AG08395 (cell line): ENCODE results near the gene ARHGAP31.
"Not testable (repeated sequence)": the region's sequence is repeated elsewhere in the genome, so short reads cannot be mapped to it uniquely, and the experiment has no call there.

Experiments
- DNase-seq: peaks from one replicate; pipeline ENCODE4 v3.0.0; 2012; ENCODE audit warnings: mixed read lengths, low spot score

Gene ARHGAP31

GRCh38 chr3:119352034-119352609 lies 57.9 kb downstream of the ARHGAP31 start:
- DNase-seq, result no peak

- DNase-seq, result peak; percentile 56
These were observed 58.8 kb downstream of the ARHGAP31 start for GRCh38 chr3:119352863-119353527.

- not testable (repeated sequence) for DNase-seq
These were observed 61.4 kb downstream of the ARHGAP31 start for GRCh38 chr3:119355608-119356007.

GRCh38 chr3:119356646-119357045 lies 62.5 kb downstream of the ARHGAP31 start:
- DNase-seq, result no peak

GRCh38 chr3:119357190-119357589 lies 63.0 kb downstream of the ARHGAP31 start:
- DNase-seq, result no peak

- DNase-seq, result no peak
These were observed 65.5 kb downstream of the ARHGAP31 start for GRCh38 chr3:119359476-119360326.

GRCh38 chr3:119360736-119361462 lies 66.7 kb downstream of the ARHGAP31 start:
- no peak for DNase-seq

- no peak for DNase-seq
These were observed 67.8 kb downstream of the ARHGAP31 start for GRCh38 chr3:119362010-119362409.

GRCh38 chr3:119362940-119363725 lies 69.0 kb downstream of the ARHGAP31 start:
- no peak for DNase-seq

- no peak for DNase-seq
These were observed 70.2 kb downstream of the ARHGAP31 start for GRCh38 chr3:119364401-119364800.

- DNase-seq, result no peak
These were observed 71.2 kb downstream of the ARHGAP31 start for GRCh38 chr3:119365418-119365817.

- DNase-seq, result no peak
These were observed 72.8 kb downstream of the ARHGAP31 start for GRCh38 chr3:119367000-119367399.

- DNase-seq, result no peak
These were observed 74.1 kb downstream of the ARHGAP31 start for GRCh38 chr3:119368298-119368697.

- DNase-seq, result not testable (repeated sequence)
These were observed 77.6 kb downstream of the ARHGAP31 start for GRCh38 chr3:119371786-119372185.

GRCh38 chr3:119375106-119375505 lies 80.9 kb downstream of the ARHGAP31 start:
- DNase-seq, result no peak

GRCh38 chr3:119375510-119375909 lies 81.3 kb downstream of the ARHGAP31 start:
- DNase-seq, result no peak

GRCh38 chr3:119376758-119377157 lies 82.6 kb downstream of the ARHGAP31 start:
- DNase-seq, result no peak

- DNase-seq, result no peak
These were observed 84.1 kb downstream of the ARHGAP31 start for GRCh38 chr3:119378259-119378803.

GRCh38 chr3:119380697-119381096 lies 86.5 kb downstream of the ARHGAP31 start:
- no peak for DNase-seq

GRCh38 chr3:119382134-119382533 lies 88.0 kb downstream of the ARHGAP31 start:
- no peak for DNase-seq

GRCh38 chr3:119388577-119388976 lies 94.4 kb downstream of the ARHGAP31 start:
- no peak for DNase-seq
